Erythroblast (primary cell): ENCODE results near the gene CIROP.

ENCODE experiments used
- GATA1 ChIP-seq: IDR thresholded peaks from 2 replicates; pipeline ENCODE4 v1.6.1; 2011; ENCODE audit warnings: low read depth, mild to moderate bottlenecking, control low read depth, low read length, moderate library complexity
- POLR2A ChIP-seq: IDR thresholded peaks from 2 replicates; pipeline ENCODE4 v1.6.1; 2011; ENCODE audit warnings: mild to moderate bottlenecking, low read length

DNA sequence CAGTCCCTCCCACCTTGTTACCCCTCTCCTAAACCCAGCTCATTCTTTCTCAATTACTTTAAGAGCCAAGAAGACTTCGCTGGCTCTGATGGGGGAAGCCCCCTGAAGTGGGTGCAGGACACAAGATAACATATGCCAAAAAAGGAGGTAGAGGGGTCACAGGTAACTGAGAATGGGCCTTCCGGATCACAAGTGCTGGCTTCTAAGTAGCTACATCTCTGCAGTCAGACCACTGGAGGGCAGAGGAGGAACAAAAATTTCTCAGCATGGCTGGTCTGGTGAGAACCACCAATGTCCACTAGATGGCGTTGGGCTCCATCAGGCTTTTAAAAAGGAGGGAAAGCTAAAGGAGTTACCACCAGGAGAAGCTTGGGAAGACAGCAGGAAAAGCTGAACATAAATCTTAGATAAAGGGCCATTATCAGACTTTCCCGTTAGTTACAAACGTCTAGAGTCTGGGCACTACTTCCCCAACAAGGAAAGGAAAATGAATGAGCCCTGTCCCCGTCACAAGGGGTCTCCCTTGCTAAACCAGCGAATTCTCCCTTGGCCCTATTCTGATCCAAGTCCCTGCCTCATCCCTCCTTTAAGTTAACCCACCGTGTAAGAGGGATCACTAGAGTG lies 35.9 kb downstream of the CIROP start:
- TF ChIP-seq POLR2A (no peak), GATA1 (no peak)
